Measurements from ENCODE around the gene UCN3.

DNA sequence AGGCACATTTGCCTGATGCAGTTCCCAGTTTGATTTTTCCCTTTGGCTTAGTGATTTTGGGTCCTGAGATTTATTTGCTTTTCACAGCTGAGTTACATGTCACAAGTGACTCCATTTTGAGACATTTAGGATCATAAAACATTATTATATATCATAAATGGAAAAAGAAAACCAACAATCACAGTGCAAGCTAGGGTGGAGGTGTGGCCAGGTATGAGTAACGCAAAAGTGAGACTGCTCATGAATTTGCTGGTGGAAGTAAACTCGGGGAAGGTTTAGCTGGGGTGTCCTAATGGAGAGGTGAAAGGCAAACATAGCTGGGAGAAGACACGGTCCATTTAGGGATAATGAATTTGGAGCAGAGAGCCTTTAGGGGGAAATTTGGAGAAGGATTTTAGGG is 21.7 kb upstream of the UCN3 start:
- TF ChIP-seq, protein P1, sequence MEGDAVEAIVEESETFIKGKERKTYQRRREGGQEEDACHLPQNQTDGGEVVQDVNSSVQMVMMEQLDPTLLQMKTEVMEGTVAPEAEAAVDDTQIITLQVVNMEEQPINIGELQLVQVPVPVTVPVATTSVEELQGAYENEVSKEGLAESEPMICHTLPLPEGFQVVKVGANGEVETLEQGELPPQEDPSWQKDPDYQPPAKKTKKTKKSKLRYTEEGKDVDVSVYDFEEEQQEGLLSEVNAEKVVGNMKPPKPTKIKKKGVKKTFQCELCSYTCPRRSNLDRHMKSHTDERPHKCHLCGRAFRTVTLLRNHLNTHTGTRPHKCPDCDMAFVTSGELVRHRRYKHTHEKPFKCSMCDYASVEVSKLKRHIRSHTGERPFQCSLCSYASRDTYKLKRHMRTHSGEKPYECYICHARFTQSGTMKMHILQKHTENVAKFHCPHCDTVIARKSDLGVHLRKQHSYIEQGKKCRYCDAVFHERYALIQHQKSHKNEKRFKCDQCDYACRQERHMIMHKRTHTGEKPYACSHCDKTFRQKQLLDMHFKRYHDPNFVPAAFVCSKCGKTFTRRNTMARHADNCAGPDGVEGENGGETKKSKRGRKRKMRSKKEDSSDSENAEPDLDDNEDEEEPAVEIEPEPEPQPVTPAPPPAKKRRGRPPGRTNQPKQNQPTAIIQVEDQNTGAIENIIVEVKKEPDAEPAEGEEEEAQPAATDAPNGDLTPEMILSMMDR (IDR thresholded peaks at IDR 0.05): no peak
- no peak for TF ChIP-seq POLR2A (IDR thresholded peaks at IDR 0.05)
